Fibroblast of the conjunctiva (primary cell): ENCODE results near the gene MMP21.

Experiments
- DNase-seq: peaks from one replicate; pipeline ENCODE4 v3.0.0-alpha.2; 2010; ENCODE audit warnings: low read depth

MMP21 gene, protein sequence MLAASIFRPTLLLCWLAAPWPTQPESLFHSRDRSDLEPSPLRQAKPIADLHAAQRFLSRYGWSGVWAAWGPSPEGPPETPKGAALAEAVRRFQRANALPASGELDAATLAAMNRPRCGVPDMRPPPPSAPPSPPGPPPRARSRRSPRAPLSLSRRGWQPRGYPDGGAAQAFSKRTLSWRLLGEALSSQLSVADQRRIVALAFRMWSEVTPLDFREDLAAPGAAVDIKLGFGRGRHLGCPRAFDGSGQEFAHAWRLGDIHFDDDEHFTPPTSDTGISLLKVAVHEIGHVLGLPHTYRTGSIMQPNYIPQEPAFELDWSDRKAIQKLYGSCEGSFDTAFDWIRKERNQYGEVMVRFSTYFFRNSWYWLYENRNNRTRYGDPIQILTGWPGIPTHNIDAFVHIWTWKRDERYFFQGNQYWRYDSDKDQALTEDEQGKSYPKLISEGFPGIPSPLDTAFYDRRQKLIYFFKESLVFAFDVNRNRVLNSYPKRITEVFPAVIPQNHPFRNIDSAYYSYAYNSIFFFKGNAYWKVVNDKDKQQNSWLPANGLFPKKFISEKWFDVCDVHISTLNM

DNA sequence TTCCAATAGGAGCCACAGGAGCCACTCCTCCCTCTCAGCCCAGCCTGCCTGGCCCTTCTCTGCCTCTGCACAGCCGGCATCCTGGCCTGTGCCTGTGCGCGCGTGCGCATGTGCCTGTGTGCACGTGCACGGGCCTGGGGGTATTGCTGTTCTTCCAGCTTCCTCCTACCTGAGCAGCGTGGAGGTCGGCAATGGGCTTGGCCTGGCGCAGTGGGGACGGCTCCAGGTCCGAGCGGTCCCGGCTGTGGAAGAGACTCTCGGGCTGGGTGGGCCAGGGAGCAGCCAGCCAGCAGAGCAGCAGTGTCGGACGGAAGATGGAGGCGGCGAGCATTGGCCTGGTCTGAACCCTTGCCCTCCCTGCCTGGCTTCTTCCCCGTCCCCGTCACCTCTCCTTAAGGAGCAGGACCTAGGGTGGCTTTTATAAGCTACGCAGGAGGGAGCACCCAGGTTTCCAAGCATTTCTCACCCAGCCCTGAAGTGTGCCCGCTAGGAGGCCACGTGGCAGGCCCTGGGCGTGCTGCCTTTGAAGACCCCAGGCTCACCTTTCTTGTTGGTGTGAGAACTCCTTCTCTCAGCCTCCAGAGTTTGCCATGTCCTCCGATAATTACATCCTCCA is at the start of gene MMP21:
Gene MMP21, minus strand, starts transcription at position 331 of the 616 bp plus-strand sequence. Its CDS starts 0 bp downstream, at position 331.
- DNase-seq, result no peak

DNA sequence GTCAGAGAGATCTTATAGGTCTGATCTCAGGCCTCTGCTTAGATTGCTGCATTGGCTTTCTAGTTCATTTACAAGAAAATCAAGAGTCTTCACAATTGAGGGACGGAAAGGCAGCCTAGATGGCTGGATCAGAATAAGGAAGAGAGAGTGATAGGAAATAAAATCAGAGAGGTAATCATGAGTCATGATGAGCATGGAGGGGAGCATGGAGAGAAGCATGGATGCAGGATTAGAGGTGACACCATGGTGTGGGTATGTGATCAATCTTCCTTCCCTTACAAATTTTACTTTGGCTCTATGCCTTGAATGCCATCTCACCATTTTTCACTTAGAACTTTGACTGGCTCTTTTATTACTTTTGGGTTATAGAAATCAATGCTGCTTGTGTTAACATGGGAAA is 49.1 kb upstream of the MMP21 start:
- no peak for DNase-seq

DNA sequence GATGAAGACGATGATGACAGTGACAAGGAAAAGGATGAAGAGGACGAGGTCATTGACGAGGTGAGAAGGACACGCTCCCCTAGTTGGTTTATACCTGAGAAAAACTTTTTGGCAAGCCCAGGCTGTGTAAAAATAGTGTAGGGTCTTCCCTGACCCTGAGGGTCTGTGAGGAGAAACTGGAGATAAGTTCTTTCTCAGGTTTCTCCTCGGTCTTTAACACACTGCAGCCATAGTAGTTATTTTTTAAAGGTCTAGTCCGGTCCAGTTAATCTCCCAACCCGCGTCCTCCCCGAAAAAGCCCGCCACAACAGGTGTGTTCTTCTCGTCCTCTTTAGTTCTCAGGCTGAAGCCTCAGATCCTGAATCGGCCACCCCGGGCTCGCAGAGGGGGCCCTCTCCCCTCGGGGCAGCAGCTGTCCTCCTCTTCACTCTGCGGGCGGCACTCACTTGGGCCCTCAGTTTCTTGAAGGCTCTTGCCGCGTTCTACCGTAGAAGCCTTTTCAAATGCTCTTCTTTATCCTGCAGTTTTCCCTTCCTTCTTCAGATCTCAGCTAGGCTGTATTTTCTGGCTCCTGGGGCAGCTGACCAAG is 48.1 kb upstream of the MMP21 start:
- DNase-seq, result no peak

DNA sequence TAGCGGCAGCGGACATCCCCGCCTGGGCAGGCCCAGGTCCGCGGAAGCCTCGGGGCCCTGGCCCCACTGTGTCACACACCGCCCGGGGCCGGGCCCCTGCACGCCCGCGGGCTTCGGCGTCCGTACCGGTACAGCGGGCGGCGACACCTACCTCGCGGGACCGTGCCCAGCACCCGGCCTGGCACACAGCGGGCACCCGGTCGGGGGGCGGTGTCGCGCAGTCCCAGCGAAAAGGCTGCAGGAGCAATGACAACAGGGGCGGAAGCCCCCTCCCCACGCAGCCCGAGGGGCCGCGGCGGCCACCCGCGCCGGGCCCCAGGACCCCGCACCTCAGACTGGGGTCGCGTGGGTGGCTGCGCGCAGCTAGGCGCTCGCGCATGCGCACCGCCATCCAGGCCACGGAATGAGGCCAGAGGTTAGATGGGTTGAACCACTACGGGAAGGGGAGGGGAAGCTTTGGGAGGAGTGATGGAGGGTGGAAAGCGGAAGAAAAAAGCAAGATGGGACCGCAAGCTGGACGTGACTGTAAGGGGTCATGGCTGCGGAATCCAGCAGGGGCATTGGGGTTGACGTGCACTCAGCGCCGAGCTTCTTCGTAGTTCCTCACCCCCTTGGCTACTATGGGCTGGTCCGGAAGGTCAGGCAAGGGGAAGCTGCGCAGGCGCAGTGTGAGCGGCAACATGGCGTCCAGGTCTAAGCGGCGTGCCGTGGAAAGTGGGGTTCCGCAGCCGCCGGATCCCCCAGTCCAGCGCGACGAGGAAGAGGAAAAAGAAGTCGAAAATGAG is 47.4 kb upstream of the MMP21 start, which contains the start of the genes BCCIP and UROS:
Gene BCCIP, plus strand, starts transcription at position 669 of the 785 bp plus-strand sequence. Its CDS starts 12 bp downstream, at position 681.
Gene UROS, minus strand, starts transcription at position 381 of the 785 bp plus-strand sequence. CDS start 6,759 bp downstream, outside the sequence.
- DNase-seq, result peak; percentile 81

DNA sequence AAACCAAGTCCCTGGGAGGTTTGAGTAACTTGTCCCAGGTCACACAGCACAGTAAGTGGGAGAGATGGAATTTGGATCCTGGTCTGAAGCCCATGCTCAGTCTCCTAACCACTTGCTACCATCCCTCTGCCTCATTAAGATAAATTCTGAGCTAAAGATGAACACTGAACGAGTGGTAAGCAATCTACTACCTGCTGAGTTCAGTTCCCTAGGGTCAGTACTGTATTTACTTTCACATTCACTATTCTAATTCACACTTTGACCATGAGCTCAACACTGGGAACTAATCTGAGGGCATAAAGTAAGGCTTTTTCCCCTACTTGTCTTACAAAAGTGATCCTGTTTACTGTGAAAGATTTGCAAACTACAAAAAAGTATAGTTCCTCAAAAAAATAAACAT is 45.1 kb upstream of the MMP21 start:
- no peak for DNase-seq

DNA sequence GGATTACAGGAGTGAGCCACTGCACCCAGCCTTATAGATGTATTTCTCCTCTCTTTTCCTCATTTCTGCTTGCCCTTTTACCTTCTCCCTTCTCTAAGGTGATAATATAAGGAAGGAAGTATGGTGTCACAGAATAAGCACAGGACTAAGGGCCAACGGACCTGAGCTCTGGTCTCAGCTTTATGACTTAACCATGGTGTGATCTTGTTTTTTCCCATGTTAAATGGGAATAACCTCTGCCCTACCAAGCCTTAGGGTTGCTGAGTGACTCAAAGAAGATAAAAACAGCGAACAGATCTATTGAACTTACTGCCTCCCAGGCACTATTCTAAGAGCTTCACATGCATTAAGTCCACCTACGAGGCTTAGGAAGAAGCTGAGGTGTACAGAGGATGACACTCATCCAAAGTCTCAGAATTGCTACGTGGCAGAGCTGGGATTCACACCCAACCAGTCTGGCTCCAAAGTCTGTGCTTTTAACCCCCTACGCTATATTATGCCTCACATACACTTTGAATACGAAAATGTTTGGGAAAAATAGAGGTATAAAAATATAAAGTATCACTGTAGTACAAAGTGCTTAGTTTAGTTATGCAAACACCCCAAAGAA is 41.8 kb upstream of the MMP21 start:
- DNase-seq, result no peak

DNA sequence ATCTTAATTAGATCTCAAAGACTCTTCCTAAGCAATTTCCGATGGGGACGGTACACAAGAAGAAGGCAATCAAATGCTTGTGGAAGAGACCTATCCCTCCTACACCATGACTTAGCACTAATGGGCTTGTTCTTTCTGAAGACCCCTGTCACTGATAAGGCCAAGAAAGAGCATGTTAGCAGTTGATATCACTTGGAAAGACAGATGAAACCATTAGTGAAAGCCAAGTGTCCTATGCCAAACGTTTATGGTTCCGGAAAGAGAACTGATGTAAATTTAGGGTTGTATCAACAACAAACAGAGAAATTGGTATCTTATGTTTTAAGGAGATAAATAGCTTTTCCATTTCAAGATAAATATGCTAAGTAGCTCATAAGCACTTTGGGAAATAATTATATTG is 40.9 kb upstream of the MMP21 start:
- DNase-seq, result no peak

DNA sequence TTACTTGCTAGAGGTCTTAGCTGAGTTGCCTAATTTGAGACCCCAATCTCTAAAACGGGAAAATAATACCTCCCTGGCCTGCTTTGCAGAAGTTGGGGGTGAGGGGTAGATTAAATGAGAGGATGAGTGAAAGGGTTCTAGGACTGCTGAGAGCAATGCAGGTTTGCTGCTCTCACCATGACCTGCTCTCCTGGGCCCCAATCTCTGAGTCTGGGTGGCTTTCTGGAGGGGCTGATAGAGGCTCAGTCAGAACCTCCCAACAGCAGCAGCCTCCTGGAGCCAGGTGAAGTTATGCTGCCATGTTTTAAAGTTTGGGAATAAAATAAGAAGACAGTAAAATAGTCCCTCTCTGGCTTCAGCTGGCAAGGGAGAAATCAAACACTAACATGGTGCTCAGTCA is 40.1 kb upstream of the MMP21 start:
- DNase-seq, result no peak

DNA sequence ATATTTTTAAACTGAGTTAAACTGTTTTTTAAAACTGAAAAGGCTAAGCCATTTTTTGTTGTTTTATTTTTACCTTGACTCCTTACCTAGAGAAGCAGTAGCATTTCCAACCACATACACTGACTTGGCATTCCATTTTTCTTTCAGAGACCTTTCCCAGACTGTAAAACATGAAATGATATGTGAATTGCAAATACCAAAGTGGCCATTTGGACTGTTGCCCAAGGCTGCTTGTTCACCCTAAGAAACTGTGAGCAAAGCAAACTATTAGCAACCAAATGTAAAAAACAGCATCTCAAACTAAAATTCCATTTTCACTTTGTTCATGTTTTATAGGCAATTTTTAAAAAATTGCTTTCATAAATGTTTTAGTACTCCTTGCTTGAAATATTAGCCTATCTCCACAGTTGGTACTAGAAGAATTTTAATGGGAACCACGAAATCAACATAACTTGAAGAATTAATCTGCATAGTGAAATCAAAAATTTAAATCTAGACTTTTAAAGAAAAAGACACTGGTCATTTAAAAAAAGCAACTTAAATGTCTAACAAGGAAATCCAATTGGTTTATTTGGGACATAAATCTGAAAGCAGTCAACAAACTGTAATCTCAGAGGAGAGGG is 36.6 kb upstream of the MMP21 start:
- DNase-seq, result no peak

DNA sequence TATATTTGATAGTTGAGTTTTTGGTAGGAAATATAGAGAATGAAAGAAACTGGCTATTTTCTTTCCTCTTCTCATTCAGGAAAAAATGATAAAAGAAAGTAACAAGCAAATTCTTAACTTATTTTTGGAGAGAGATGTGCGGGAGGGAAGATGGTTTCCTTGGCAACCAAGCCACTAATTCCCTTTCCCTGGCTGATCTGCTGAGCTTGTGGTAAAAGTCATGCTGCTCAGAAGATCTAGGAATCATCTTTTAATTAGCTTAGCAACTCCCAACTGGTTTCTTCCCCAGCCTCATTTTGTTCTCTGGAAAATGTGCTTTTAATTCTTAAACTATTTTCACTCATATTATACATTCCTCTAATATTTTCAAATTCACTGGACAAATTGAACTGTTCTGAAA is 35.6 kb upstream of the MMP21 start:
- DNase-seq, result no peak

DNA sequence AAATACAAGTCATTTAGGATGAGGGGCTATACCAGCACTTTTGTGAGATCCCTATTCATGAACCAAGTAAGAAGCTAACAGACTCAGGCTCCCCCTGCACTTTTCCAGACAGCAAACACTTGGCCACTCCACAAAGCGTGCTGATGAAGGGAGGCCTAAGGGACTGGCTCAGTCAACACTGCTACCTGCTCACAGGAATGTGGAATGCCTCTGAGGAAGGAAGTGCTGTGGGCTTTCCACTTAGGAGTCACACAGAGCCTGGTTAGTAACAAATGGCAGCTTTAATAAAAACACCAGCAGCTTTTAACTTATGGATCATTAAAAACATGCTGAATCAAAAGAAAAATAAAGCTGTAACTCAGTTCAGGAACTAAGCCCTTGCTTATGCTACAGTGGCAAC is 32.4 kb upstream of the MMP21 start:
- no peak for DNase-seq

DNA sequence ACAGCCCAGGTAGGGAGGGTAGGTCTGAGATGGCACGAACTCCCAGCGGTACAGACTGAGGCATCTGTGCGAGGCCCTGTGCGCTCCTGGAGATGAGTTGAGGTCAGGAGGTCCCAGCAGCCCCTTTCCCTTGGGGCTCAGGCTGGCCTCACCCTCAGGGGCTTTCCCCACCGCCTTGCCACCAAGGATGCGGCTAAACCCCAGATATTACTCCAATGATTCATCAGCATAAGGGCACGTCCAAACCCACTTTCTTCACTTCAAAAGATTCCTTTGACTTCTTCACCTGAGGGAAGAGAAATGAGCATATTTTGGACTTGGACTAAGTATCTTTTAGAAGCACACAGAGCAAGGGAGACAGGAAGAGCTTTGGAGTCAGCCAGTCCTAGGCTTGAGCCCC is 27.1 kb upstream of the MMP21 start:
- DNase-seq, result no peak

DNA sequence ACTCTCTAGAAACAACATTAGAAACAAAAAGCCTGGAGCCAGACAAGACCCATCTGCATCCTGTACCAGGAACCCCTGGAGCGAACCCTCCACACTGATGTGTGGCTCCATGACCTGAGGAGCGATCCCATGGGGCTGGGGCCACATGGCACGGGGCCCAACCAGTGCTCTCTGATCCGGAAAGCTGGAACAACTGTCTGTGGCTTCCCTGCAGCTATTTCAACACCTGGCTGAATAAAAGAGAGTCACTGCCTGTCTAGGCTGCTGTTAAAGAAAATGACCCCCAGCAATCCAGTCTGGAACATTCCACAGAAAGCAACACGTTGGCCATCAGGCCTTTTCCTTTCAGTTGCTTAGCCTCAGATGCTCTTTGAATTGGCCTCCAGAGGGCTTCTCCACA is 26.5 kb upstream of the MMP21 start:
- DNase-seq, result no peak

DNA sequence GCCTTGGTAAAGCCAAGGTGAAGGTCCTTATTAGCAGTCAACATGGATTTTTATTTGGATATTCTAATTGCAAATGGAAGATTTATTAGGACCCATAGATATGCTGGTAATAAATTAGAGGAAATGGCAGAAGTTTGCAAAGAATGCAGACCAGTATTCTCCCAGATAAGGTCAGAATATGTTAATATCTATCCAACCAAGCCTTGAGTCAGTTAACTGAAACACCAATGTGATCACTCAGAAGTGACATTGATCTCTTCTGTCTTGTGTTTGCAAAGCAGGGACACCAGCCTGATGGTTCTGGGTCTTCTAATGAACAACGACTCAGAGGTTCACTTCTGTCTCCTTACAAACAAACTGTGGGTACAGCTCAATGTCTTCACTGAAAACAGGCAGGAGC is 26.0 kb upstream of the MMP21 start:
- DNase-seq, result no peak

DNA sequence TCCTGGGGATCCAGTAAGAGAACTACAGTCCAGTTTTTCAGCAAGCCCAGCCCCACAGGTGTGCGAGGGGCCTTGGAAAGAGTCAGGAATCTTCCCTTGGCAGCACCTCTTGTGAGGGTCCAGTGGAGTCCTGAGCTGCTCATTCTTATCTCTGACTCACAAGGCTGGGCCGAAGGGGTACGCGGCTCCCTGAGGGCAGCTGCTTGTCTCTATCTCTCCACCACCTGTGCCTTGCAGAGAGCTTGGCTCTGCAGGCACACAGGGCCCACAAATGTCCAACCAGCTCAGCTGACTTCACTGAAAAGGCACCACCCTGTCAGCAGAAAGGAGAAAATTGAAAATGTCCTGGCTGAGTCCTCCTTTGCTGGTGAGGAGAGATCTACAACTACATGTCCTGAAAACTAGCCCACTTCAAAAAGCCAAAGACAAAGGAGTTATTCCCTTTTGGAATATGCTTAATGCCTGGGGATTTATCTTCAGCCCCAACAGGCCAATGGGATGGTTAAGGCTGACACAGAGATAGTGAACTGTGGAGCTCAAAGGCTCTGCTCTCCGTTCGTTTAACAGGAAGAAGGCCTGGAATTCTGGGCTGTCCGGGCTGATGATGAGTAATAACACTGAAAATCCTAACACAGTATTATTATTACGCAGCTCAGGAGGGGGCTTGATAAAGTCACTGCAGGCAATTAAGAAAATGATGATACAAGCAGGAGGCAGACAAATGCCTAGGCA is 24.0 kb upstream of the MMP21 start:
- DNase-seq, result no peak

DNA sequence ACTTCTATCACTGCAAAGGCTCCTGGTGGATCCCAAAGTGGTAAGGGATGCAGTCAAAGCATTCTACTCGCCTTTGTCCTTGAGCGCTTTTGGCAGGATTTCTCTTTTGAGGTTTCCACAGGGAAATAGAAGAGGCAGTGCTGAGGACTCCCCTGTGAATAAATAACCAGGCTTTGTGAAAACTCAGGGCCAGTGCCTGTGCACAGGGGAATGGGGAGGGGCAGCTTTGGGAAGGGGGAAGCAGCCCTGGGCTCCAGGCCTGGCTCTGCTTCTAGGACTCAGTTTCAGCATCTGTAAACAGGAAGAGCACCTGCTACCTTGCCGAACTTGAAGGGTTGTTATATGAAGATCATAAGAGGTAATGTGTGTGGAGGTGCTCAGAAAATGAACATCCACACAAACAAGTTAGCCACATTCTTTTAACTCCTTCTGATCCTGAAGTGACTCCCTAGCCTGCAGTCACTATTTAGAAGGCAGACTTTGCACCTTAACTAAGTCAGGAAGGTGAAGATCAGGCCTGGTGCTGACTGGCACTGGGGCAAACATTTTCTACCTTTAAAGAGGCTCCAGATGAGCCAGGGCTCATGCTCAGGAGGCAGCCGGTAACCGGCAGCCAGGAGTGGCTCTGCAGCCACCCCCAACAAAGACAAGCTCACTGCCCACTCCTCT is 22.5 kb upstream of the MMP21 start:
- DNase-seq, result no peak

DNA sequence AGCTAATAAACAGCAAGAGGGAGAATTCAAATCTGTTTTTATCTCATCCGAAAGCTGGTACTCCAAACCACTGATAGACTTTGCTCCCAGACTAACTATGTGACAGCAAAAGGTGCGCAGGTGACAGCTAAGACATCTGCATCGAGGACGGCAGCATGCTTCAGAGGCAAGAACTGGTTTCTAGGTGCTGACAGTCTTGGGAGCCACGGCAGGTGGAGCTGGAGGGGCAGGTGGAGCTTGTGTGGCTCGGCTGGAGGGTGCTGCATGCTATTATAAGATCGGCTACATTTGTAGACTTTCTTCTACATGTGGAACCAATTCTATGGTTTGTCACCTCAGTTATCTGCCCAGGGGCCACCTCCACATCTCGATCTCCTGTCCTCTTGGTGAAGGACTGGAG is 21.8 kb upstream of the MMP21 start:
- DNase-seq, result no peak

DNA sequence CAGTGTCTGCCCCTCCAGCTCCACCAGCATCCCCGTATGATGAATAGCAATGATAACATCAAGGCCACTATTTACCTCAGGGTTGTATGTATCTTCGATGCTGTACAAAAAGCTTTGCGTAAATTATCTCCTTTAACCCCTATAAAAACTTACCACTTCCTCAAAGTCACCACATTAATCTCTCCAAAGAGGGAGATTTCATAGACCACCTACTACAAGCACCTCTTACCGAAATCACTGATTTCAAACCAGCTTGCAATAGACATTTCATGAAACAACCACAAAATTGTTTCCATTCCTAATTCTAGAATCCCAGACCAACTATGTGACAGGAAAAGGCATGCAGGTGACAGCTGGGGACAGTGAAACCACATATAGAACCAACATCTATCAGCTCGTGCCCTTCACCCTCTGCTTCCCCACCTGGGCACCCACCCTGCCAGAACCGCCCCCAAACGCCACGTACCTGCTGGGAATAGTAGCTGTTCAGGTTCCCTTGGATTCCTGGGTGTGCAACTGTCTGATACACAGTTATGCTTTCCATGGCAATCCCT is 20.1 kb upstream of the MMP21 start:
- DNase-seq, result no peak

DNA sequence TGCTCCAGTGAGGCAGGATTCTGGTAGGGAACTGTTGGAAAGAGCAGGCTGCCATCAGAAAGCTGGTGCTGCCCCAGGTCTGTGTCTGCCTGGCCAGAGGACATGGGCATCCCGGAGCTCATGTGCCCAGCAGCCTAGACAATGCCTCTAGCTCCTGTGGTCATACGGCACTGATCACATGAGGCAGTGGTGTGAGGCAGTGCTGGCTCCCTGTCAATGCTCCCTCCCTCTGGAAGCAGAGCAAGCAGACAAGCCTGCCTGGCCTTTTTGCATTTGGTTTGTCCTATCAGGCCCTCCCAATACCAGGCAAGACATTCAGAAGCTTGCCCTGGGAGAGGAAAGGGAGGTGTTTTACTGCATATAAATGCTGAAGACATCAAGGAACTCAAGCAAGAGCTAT is 19.5 kb upstream of the MMP21 start:
- DNase-seq, result no peak
